ENCODE results near the gene TEX53.
A peak's percentile ranks its signal among the peaks of the same experiment; 100 is the strongest.

TEX53 gene

DNA sequence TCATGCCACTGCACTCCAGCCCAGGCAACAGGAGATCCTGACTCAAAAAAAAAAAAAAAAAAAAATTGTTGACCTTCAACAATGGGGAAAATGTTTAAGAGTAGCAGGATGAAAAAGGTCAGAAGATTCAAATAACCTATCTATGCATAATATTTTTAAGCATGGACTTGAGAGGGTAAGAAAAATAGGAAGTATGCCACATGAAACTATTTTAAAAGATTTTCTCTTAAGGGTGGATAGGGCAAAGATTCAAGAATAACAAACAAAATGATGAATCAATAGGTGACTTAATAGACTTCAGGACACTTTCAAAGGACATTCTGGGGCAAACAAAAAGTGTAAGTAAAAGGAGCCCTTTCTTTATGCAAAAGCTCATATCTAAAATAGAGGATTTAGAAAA, 21.2 kb upstream of the TEX53 start:
- no peak for DNase-seq

DNA sequence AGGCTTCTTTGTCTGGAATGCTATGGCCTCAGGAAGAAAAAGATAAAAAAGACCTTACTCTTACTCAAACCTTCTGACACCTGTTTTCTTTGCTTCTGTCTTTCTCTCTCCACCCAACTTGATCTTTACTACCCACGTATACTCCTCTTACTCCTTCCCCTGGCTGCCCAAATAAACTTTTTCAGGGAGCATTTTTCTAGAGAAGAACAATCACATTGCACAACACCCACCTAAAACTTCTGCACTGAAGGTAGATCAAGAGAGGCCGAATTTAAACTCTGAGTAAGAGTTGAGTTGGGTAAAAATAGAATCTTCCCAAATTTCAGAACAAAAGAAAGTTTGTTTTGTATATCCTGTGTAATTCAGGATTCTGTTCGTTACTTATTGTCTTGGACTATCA, 20.5 kb upstream of the TEX53 start:
- DNase-seq, result no peak

DNA sequence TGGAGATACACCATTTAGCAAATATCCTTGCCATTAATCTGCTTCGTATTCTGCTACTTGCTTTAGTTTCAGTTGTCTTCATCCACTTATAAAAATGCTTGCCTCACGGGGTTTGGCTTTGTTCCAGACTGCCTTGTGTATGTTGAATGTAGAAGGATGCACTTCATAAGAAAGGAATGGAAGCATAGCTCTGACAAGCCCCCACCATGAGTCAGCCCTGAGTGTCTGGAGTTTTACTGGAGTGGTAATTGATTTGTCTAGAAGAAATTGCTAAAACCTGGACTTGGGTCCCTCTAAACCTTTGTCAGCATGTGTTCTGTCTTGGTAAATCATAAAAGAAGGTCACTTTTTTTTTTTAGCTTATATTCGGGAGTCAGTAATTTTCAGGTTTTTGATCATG, 19.8 kb upstream of the TEX53 start:
- DNase-seq, result no peak

DNA sequence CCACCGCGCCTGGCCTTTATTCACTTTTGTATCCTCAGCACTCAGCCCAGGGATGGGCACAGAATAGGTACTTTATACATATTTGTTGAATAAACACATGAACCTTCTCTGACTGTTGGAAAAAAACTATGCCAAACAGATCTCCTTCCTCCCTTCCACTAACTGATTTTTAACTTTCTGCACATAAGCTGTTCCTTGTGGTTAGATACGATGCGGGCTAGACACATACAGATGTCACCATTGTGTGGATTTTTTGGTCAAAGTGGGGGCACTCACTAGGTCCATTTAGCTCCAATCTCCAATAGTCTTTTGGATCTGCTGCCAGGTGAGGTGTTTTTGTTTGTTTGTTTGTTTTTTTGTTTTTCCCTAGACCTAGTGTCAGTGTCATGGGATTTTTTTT, 19.3 kb upstream of the TEX53 start:
- DNase-seq, result no peak

DNA sequence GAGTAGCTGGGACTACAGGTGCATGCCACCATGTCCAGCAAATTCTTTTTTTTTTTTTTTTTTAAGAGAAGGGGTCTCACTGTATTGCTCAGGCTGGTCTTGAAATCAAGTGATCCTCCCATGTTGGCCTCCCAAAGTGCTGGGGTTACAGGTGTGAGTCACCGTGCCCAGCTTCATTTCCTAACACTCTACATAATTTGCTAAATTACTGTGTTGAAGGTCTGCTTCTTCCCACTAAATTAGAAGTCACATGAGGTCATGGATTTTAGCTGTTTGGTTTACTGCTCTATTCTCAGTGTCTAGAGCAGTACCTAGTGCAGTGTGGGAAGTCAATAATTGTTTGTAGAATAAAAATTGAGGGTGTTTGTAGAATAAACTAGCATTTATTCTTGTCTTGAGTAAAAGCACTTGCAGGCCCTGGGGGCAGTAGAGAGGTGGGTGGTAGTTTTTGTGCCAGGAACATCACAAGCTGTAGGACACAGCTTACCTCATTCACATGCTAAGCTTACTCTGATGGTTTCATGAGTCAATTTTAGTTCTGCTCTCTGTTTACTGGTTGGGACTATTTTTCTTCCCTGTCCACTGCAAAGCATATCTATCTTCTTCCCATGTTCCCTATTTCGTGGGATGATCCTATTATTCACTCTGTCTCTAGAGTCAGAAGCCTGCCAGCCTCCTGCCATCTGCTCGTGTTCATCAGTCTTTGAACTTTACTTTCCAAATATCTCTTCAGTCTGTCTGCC, 17.4 kb upstream of the TEX53 start:
- no peak for DNase-seq

DNA sequence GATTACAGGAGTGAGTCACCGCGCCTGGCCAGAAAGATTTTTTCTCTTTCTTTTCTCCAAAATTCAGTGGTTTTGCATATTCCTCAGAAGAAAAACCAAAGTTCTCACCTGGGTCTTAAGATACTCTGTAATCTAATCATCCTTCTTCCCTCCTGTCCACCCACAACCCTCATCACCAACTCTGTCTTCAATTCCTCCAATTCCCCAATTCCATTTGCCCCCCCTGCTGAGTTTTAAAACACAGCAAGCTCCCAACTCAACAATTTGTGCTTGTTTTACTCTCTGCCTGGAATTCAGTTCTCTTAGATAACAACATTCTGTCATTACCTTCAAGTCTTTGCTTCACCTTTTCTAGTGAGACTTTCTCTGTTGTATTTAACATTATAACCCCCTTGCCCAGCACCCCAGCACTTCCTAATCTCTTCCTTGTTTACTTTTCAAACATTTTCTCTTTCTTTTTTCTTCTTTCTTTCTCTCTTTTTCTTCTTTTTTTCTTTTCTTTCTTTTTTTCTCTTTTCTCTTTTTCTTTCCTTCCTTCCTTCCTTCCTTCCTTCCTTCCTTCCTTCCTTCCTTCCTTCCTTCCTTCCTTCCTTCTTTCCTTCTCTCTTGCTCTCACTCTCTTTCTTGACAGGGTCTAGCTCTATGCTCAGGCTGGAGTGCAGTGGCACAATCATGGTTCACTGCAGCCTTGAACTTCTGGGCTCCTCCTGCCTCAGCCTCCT, 16.6 kb upstream of the TEX53 start:
- DNase-seq, result no peak

DNA sequence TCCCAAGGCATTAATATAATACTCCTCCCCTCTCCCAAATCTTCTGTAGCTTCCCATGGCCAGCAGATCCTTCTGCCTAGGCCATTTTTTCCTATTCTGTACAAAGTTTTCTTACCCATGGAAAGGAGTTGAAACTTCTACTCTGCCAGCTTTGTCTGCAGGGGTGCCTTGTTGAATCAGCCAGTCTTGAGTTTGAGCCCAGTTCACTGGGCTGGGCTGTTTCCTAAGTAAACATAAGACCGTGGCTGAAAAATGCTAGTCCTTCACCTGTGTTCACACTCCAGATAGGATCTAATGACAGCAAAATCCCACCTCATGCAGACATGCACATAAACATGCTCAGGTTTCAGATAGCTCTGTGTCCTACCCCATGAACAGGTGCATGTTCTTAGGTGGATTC, 14.0 kb upstream of the TEX53 start:
- DNase-seq, result no peak

DNA sequence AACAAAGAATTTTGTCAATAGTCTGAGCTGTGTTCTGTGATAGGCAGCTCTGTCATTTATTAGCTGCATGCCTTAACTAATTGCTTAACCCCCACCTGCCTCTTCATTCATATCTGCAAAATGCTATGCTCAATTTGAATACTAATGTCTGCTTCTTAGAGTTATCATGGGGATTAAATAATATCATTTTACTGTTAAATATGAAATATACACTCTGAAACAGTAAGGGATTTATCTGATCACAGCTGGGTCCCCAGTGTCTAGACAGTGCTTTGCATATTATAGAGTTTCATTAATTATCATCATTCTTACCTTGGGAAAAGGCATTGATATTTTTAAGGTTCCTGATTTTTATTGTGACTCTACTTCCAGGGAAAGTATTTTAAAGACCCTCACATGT, 12.4 kb upstream of the TEX53 start:
- DNase-seq, result no peak

DNA sequence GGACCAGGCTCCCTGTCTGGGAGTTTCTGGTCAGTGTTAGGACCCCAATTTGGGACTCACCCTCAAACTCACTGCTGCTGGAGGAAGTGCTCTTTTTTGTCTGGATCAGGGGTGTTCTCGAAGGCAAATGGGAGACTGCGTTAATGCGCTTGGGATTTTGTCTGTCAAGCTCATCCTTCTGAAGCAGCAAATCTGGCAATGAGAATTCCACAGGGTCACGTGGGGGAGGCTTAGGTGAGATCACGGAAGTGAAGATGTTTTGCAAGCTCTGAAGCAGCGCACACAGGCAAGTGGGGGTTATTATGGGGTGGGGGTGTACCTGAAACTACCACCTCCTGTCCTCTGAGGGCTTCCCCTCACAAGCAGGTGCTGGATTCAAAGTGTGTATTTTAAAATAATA, 10.5 kb upstream of the TEX53 start:
- no peak for DNase-seq

DNA sequence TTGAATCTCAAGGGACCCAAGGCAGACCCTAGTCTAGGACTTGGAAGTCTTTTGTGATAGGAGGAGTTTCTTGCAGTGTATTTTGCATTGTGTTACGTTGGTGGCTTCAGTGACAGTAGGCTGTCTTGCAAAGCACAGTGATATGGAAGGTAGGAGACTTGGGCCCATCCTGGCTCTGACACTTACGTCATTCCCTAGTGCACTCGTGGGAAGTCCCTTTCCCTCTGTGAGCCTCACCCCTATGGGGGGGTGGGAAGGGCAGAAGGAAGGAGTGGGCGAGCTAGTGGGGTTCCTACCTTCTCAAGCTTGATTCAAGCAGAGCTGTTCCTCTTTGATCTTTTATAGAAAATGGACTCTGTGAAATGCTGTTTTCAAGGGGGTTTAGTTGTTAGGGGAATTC, 9.2 kb upstream of the TEX53 start:
- DNase-seq, result no peak

DNA sequence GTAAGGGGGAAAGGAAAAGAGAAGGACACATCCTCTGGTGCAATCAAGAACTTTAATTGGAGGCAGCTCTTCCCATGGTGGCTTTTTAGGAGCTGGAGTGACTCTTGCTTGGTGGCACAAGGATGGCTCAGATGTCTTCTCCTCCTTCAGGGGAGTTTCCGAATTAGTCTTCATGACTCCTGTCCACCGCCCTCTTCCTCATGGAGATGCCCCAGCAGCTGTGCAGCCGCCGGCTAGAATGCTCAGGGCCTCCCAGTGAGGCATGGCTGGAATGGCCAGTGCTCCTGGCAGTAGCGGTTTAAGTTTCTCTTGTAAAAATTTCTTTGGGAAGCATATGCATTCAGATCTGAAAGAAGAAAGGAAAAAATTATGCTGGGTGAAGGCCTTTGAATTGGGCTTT, 8.8 kb upstream of the TEX53 start:
- DNase-seq, result no peak

DNA sequence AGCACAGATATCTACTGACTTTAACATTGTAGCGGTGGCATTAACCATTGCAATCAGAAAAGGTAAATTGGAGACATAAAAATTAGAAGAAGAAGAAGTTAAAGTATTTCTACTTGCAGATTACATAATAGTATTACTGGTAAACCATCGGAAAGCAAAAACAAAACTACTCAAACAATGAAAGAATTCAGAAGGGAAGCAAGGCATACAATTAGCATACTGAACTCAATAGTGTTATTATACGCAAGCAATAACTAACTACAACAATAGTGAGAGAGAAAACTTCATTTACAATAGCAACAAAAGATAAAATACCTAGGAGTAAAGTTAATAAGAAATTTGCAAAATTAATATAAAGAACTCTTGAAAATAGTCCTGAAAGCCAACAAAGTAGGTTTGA, 6.6 kb upstream of the TEX53 start:
- DNase-seq, result no peak

DNA sequence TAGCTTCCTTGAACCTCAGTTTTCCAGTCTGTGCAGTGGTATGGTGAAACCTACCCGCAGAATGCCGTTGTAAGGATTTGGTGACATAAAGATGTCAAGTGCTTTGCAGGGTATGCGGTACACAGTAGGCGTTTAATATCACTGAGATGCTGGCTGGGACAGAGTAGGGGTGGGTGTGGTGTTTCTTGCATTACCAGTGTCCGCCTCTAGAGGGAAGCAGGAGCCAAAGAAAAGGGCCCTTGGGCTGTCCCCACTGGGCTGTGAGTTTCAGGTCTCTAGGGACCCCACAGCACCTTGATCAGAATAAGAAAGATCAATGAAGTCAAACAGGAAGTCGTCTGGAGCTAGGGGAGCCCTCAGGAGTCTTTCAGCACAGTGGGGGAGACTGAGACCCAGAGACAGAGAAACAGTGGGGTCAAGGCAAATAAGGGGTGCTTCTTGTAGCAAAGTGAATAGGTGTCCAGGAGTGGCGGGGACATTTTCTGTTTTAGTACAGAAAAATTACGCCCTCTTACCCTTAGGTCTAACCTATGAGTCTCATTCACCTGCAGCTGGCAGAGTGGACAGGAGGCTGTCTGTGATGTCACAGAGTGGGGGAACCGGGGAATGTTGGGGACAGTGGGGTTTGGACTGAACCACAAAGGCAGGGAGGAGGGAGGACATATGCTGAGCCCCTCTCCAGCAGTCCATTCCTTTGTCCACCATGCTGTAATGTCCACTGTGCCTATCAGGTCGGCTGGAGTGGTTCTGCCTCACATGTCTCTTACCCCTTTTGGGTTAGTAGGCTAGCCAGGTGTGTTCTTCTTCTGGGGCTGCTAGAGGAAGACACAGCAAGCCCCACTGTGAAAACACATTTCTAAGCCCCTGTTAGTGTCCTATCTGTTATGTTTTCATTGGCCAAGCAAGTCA, 4.7 kb upstream of the TEX53 start:
- peak; percentile 37 for DNase-seq

DNA sequence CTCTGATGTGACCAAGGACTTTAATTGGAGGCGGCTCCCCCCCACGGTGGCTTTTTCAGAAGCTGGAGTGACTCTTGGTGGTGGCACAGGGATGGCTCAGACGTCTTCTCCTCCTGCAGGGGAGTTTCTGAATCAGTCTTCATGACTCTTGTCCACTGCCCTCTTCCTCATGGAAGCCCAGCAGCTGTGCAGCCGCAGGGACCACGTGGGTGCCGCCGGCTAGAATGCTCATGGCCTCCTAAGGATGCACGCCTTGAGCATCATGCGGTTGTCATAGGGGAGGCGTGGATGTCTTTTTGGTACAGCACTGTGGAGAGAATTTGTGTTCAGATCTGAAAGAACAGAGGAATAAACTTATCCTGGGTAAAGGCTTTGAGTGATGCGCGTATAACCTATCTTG, 1.3 kb downstream of the TEX53 start:
- DNase-seq, result no peak

DNA sequence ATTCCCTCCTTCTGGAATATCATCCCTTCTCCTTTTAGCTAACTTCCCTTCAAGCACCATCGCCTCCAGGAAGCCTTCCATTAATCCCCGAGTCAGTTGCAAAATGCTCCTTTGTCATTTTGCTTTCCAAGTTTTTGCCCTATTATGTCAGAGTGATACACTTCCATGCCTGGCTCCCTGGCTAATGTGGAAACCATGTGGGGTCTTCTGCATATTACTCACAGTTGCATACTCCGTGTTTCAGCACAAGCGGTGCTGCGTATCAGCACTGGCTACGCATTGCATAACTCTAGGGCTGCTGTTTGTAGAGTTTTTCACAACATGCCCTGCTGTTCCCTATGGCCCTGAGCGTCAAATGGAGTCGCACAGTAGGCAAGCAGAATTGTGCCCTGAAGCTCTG, 1.9 kb downstream of the TEX53 start:
- DNase-seq, result no peak

DNA sequence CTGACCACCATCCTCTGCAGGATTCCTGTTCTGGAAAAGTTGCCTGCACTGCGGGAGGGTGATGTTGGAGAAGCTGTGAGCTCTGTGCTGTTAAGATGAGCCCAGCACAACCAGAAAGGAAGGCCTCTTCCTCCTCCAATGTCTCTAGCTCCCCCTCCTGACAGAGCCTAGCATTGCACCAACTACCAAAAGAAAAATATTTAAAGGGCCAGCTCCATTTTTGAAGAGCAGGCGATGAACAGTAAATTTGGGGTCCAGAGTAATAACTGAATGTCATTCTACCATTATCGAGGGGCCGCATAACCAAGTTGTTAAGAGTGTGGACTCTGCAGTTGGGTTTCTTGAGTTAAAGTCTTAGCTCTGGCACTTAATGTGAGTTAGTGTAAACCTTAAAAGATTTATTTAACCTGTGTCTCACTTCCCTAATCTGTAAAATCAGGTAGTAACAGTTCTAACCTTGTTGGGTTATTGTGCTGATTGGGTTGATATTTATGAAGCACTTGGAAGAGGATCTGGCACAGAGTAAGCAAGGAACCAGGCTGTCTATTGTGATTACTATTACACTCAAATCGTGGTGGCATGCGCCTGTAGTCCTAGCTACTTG, 3.9 kb downstream of the TEX53 start:
- peak; percentile 62 for DNase-seq

DNA sequence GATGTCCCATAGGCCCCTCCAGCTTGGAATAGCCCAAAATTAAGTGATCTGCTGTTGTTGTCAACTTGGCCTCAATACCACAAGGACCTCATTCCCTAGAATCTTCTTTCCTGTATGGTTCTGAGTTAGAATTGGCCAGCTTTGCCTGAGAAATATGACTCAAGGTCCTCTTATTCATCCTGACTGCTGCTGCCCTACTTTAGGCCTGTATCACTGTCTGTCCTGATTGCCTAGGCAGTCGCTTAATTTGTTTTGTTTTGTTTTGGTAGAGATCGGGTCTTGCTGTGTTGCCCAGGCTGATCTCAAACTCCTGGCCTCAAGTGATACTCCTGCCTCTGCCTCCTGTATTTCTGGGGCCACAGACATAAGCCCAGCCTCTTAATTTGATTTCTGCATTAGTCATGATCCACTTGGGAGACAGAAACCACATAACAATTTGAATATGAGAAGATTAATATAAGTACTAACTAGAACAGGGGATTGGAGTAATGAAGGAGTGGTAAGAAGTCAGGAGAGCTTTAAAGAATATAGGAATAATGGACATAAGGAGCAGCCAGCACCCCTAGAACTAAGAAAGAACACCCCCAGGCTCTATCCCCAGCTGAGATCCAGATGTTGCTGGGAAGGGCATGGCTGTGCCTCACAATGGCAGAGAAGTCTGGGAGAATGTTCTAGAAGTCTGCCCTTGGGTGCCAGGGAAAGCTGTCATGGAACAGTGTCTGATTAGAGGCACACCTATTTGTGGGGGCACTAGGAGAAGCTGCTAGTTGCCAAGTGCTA, 4.6 kb downstream of the TEX53 start:
- no peak for DNase-seq

DNA sequence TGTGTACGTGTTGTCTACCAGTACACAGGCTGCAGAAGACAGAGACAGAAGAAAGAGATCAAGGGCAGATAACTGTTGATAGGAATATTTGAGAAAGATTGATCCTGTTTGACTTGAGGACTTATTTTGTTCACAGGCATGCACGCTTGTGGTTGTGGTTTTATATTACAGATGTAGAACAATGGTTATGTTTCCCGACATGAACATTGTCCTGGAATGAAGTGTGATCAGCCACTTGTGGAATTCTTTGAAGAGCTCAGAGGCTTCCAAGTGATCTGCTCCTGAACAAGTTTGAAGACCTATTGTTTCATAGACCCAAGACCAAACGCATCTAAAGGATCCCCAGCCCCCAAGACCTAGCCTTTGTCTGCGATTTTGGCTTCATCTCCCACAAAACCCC, 13.7 kb downstream of the TEX53 start:
- DNase-seq, result no peak

DNA sequence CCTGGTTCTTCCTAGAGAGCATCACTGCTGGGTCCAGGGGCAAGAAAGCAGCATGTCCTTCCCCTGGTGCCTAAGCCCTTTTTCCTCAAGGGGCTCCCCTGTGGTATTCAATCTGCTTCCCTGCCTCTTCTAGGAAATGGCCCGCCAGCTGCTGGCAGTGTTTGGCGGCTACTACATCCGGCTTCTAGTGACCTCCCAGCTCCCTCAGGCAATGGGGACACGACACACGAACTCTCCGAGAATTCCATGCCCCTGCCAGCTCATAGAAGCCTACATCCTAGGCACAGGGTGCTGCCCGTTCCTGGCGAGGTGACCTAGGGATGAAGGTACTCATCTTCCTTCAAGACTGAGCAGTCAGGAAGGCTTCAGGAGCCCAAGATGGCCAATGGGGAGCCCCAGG, 14.6 kb downstream of the TEX53 start:
- DNase-seq, result no peak

DNA sequence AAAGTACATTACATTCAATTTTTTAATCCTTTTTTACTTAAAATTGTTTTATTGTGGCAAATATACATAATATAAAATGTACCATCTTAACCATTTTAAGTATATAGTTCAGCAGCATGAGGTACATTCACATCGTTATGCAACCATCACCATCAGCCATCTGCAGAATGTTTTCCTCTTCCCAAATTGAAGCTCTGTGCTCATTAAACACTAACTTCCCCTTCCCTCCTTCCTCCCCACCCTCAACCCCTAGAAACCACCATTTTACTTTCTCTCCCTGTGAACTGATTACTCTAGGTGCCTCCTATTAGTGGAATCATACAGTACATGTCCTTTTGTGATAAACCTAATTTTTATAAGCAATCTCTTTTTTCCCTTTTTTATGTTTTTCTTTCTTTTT, 15.6 kb downstream of the TEX53 start:
- no peak for DNase-seq

DNA sequence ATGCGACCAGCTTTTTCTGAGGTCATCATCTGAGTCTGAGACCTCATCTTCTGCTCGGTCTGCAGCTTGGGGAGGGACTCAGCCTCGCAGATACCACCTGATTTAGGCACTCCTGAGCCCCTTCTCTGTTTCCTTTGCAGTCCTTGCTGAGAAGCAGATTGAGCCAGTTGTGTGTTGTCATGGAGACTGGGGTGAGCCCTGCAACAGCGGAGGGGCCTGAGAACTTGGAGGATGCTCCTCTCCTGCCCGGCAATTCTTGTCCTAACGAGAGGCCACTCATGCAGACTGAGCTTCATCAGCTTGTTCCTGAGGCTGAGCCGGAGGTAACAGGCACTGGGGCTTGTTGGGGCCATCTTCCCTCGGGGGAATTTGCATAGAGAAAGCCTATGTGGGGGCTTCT, 19.2 kb downstream of the TEX53 start:
- DNase-seq, result no peak

DNA sequence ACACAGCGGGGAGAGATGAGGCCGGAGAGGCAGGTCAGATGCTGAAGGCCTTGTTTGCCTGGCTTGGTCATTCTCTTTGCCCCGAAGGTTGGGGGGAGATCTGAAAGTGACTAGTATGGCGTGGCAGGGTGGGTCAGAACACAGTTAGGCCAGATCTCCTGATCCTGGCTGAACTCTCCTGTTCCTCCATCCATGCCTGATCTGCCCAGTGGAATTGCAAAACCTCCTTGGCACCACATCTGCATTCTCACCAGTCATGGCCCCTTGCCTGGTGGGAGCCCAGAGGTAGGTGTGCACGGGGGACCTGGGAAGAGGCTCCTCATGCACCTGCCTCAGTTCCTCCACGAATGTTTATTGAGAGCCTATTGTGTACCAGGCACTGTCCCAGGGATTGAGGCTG, 23.2 kb downstream of the TEX53 start:
- DNase-seq, result no peak
